Stimulated activated CD4-positive, alpha-beta T cell treated with anti-CD3 and anti-CD28 coated beads, Interleukin-15, amount 100 ng/mL, for 1 hour (primary cell): Measurements from ENCODE around the gene SERPINA4.

ENCODE experiments used
- DNase-seq, 2 donors: peaks; one replicate each; pipeline ENCODE4 v3.0.0-alpha.2; 2020; ENCODE audit warnings: low read depth in 1 of 2, low spot score in 1 of 2

SERPINA4 gene, protein sequence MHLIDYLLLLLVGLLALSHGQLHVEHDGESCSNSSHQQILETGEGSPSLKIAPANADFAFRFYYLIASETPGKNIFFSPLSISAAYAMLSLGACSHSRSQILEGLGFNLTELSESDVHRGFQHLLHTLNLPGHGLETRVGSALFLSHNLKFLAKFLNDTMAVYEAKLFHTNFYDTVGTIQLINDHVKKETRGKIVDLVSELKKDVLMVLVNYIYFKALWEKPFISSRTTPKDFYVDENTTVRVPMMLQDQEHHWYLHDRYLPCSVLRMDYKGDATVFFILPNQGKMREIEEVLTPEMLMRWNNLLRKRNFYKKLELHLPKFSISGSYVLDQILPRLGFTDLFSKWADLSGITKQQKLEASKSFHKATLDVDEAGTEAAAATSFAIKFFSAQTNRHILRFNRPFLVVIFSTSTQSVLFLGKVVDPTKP

DNA sequence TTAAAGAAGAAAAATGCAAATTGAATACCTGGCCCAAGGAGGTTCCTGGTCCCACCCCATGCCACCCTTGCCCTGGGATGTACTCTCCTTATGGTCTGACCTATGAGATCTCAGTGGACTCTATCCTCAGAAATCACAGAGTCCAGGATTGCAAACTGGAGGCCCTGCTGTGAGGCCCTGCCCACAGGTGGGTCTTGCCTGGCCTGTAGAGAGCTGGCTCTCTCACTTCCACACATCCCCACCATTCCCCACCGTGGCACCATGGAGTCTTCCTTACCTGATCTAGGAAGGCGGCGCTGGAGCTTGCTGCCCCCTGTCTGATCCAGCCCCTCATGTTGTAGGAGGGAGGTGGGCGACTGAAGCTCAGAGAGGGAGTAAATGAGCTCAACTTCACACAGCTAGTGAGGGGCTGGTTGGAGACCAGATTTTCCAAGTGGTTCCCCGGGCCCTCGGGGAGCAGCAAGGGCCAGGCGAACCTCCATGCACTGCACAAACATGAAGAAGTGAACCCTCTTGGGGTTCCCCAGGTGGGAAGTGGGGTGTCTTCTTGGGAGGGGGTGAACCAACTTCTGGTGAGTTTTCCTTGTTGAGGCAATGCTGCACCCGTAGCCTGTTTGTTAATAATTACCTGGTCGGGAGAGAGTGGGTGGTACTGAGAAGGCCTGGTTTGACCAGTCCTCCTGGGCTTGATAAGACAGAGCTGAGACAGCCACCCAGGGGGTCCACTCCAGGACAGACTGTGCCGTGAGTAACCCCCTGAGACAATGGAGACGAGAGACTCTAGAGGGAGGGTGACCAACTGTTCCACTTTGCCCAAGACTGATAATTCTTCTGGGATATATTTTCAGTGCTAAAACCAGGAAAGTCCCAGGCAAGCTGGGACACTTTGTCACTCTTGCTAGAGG lies at the start of gene SERPINA4:
TSS of gene SERPINA4 (plus strand) at position 692 of the 905 bp plus-strand sequence. CDS start 2,041 bp downstream, outside the sequence.
- DNase-seq, result no peak

DNA sequence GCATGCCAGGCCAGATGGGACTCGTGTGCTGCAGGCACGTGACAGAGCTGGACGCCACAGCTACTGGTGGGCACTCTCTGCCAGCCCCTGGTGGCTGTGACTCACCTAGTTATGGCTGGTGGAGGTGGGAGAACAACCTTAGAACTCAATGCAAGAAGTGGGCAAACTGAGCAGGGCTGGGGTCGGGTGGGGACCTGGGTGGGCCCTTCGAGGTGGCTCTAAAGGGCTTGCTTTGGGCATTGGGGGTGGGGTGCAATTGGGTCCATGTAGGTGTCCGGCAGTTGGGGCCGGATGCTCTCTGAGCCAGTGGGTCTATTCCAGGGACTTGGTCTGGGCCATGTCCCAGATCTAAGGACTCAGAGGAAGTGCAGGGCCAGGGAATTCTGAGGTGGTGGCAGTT lies 46.9 kb upstream of the SERPINA4 start:
- DNase-seq, result no peak

DNA sequence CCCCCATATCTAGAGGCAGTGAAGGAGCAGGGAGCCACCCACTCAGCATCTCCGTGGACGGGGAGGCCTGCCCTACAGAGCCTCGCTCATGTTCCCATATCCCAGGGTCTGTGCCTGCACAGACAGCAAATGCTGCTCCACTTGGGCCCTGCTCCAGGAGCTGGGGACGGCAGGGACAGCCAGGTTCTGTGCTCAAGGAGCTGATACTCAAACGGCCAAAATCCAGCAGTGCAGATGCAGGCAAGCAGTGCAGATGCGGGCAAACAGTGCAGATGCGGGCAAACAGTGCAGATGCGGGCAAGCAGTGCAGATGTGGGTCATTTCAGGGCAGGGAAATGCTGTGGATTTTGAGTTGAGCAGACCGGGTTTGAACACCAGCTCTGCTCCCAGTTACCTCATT lies 45.8 kb upstream of the SERPINA4 start:
- DNase-seq, result no peak

DNA sequence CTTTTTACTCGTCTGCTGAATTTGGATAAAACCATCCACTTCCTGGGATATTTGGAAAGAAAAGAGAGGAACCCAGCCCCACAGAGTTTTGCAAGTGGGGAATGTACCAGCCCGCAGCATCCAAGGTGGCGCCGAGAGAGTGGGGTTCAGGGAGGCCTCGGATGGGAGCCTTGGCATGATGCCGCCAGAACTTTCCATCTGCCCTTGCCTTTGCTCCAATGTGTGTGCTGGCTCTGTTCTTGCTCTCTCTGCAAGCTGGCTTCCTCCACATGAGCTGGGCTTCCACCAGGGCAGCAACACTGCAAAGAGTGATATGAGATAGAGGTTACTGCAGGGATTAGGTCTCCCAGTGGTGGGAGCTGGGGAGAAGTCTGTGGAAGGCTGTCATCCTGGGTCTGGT lies 45.4 kb upstream of the SERPINA4 start:
- DNase-seq, result no peak

DNA sequence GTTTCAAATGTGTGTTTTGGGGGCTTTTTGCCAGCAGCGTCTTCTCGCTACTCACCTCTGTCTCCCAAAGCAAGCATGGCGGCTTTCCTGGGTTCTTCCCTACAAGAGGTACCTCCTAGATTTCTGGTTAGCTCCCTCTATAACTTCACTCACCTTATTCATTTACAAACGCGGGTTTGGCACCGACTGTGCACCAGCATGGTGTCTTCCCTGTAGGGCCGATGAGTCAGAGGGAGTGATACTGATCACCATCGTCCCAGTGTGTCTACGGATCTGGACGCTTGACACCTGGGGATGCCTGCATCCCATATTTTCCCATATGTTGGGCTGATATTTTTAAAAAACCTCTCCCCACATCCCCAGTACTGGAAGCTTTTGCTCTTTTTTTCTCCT lies 44.0 kb upstream of the SERPINA4 start:
- DNase-seq, result no peak

DNA sequence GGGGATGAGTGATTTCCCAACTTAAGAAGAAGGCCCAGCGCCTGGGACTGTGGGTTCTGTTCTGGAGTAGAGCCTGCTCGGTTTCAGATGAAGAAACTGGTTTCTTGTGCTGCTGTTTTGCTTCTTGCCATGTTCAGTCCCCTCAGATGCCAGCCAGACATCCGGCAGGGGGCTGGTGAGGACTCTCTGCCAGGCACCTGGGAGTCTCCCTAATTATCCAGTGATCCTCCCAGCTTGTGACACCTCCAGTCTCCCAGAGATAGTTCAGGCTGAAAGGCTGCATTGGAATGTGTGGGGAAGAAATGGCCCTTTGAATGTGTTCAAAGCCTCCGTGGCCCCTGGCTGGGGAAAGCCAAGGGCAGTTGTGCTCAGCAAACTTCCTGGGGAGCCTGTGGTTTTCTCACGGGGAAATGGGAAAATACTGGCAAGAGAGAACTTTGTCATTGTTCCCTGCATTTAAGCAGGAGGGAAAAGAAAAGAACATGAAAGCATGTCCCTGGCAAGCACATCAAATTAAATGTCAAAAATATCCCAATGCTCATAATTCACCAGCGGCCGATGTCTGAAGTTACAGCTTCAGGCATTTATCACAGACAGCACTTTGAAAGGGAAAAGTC lies 43.5 kb upstream of the SERPINA4 start:
- no peak for DNase-seq

DNA sequence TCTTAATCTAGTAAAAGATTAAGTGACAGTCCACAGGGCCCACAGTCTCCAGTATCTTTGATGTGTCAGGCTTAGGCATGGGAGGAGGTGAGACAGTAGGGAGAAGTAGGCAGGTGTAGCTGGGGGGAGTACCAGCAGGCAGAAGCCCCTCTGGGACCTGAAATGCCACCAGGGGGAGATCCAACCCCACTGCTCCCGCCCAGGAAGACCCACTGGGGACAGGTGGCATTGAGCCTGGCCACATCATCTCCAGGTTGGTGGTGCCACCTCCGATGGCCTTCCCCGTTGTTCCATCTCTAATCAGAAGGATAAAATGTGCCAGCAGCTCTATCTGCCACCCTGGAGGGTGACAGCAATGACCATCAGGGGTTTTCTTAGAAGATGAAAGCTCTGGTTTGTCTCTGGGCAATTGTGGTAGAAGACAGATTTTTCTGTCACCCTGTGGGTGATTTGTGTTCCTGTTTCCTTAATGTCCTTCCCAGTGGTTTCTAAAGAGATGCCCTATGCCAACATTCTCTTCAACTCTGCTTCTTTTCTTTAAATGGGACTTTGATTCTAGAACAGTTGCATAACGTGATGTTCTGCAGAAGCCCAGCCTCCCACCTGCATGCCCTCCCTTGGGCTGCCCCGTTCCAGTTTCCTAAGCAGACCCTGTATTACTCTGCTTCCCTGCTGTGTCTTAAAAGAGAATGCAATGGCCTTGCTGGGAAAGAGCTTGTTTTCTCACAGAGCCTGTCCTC lies 39.7 kb upstream of the SERPINA4 start:
- DNase-seq, result no peak

DNA sequence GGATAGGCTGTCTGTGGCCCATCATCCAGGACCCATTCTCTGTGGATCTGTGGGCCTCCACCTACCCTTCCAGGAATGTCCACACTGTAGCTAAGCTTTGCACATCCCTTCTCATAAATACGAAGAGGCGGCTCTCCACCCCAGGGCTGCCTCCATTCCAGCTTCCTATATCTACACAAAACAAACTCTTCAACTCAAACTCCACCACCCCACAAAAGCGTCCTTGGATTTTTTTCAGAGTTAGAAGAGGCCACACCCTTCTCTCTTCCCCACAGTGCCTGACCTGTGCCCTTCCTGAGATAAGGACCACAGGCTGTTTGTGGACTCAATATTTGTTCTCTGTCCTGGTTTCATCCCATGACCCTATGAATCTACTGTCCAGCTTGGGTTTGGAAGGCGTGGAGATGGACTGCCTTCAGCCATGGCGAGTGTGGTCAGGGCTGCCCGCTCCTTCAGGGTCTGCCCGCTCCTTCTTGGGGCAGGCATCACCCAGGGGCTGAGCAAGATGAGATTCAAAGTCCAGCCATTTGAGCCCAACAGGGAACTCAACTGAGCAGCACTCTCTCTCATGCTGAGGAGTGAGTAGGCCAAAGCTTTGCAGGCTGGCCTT lies 39.0 kb upstream of the SERPINA4 start:
- DNase-seq, result no peak

DNA sequence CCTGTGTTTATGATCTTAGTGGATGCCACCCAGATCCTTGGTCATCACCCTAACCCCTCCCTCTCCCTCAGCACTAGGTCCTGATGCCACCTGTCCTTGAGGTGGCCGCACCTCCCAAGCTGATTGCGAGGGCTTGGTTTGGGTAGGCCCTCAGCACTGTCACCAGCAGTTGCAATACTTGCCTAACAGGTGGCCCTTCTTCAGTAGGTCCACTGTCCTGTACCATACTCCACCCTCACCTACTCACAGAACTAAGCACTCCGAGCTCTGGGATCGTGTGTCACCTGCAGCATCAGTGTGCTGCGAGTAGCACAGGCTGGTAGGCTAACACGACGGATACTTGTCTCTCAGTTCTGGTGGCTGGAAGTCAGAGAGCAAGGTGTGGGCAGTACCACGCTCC lies 38.0 kb upstream of the SERPINA4 start:
- no peak for DNase-seq

DNA sequence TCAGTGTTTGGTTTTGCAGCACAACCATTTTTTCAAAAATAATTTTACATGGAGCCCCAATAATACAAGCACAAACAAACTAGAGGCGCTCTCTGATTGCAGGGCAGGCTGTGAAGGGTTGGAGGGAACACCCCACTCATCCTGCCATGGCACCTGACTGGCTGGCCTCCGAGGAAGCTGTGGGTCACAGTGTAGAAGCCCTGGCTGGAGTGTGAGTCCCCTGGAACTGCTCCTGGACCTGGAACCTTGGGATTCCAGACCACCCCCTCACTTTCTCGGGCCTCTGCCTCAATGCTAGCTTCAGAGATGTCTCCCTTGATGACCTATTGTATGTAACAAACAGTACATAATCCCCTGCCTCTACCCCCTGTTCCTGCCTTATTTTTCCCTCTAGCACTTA lies 37.1 kb upstream of the SERPINA4 start:
- no peak for DNase-seq

DNA sequence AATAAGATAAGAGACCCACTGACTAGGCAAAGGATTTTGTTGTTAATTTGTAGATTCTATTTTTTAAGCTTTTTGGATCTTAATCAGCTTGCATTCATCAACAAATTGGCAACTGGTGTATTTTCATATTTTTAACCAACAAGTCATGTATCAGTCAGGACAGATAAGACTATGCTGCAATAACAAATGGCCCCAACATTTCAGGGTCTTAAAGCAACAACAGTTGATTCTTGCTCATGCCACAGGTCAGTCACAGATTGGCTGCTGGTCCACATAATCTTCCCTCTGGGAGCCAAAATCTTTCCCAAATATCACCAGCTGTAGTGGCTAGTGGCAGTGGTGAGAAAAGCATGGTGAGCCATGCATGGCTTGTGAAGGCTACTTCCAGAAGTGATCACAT lies 30.1 kb upstream of the SERPINA4 start:
- DNase-seq, result no peak

DNA sequence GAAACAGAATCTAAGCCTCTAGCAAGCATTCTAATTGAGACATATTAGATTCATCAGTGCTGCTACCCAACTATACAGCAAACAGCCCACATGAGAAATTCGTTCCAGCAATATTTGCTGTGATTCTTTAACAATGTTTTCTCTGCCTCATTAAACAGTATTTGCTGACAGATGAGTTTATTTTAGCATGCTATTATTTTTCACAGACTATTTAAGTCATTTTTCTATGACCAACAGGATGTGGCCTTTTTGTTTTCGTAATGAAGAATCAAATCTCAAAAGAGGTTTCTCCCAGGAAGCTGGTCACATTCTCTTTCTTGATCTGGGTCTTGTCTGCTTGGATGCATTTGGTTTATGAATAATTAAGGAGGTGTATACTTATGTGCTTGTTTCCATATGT lies 28.8 kb upstream of the SERPINA4 start:
- no peak for DNase-seq

DNA sequence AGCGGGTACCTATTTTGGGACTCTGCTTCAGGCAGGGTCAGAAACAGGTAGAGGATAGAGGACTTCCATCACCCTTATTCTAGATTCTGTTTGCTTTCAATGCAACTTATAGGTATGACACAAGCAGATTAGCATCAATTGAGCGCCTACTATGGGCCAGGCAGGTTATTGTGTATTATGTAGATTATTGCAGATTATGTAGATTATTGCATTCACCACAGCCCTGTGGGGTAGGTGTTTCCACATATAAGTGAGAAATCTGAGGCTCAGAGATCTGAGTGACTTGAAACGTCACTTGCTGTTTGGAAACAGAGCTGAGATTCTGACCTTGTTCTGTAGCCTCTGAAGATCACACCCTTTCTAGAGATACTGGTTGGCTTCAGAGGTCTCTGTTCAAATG lies 25.7 kb upstream of the SERPINA4 start:
- no peak for DNase-seq

DNA sequence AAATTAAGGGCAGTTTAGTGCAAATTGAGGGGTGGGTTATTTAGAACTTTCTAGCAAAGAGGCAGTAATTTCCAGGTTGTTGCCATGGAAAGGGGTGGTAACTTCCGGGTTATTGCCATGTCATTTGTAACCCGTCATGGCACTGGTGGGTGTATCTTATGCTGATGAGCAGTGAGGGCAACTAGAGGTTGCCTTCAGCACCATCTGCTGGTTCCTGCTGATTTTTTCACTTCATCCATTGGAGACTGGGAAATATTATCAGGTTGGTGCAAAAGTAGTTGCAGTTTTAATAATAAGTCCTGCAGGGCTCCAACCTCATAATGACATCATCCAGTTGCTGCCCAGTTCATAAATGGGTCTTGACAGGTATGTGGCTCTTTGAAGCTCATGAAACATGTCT lies 24.4 kb upstream of the SERPINA4 start:
- DNase-seq, result no peak

DNA sequence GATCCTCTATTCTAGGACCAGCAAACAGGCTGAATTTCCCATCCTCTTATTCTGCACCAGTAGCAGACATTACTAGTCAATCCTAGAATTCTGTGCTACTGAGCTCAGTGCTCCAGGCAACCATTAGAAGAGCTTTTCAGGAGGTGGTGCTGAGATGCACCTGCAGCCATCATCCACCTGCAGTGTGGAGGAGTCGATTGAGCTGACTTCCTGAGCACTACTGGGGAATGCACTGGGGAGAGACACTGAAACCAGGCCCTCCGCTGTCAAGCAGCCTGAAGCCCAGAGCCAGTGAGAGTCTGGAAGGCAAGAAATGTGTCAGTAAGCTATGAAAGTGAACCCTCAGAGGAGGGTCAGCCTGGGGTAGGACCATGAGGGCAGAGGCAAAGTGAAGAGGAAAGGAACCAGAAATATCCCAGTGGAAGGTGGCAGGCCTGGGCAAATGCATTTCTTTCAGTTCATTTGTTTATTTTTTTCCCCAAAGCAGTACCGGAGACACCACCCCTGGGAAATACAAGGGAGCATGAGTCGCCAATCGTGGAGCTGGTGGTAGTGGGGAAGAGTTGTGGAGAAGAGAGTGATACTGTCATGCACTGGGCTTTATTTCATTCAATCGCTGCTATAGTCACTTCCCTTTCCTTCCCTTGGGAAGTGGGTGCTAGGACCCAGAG lies 23.0 kb upstream of the SERPINA4 start:
- DNase-seq, result no peak

DNA sequence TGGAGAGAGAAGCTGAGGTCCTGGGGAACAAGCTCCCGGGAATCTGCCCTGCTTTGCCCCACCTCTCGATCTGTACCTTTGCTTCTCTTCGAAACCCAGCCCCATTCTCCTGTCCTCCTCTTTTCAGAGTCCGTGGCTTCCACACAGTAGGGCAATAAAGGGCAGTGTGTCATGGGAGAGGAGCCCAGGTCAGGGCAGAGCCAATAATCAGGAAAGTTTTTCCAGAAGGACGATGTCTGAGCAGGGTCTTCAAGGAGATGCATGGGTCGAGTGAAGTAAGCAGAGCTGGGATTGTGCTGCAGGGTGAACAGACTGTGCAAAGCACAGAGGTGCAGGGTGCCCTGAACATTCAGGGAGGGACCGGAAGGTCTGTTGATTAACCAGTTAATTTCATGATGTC lies 22.1 kb upstream of the SERPINA4 start:
- no peak for DNase-seq

DNA sequence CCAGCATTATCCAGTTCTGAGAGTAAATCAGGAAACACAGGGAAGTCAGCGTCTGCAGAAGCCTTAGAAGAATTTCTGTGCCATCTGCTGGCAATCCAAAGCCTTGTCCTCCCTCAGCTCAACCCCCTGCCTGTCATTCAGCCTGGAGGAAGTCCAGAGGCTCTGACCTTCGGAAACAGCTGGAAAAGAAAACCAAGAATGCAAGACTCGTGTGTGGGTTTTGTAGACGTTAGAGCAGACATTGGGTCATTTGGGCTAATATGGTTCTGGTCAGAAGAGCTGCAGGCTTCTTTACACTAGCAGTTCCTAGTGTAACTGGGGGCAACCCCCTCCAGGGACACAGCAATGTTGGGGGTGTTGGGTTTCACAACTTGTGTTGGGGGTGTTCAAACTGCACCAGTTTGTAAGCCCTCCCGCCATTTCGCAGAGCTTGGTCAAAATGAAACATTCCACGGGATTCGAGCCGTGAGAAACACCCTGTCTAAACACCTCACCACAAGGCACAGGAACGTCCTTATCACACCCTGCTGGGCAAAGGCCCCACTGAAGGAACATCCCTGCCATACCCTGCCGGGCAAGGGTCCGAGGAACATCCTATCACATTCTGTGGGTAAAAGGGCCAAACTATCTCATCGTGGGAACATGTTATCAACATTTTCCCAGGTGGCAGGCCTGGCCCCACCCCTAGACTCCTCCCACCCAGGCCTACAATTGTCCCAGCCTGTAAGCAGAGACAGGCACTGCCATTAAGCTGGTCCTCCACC lies 21.0 kb upstream of the SERPINA4 start:
- DNase-seq, result no peak

DNA sequence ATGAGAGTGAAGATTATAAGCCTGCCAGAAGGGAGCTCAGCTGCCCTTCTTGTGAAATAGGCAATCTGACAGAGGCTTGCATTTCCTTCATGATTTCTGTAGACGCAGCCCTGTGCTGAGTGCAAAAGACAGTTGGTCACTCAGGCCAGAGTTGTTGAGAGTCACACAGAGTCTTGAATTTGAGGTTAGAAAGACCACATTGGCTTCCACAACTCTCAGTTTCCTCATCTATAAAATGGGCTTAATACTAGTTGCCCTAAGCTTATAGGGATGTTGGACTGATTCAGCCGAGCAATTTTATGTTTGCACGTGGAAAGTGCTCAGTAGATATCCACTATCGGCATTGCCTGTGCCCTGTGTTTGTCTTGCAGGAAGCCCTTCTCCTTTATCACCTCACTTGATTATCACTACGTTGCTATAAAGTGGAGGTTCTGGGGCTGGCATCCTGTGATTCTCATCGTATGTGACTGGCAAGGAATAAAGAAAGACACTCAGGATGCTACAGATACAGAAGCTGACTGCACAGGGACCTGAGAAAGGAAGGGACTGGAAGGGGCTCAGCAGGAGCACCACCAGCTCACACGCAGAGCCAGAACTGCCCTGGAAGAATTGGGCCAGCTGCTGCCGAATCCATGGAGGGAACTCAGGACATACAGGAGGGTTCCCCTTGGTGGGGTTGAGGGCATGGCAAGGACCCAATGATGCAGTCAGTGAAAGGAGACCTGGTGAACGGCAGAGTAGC lies 19.8 kb upstream of the SERPINA4 start:
- DNase-seq, result no peak
